OCI-LY7 (cell line): ENCODE data around the gene DDB1. TPM values are rescaled to one million over a fixed set of nuclear protein-coding genes. Genes with fewer than 3 reads are reported as not detected.

Experiments
- BruUV-seq: library from RNA; stranded (reverse); fragments of 400-500 nt; replicated peaks from 2 replicates; lab custom pipeline; 2021; lab: Mats Ljungman, UMichigan
- CTCF ChIA-PET: fragments of 300-600 bp; sonication (Branson Sonifier 250); formaldehyde crosslinking; loops from one replicate; lab custom pipeline; 2022; ENCODE audit warnings: antibody characterized with exemption; ENCODE audit not compliant: unreplicated experiment; lab: Charles Lee
- POLR2A ChIA-PET: fragments of 300-600 bp; sonication (Branson Sonifier 250); formaldehyde crosslinking; loops from one replicate; lab custom pipeline; 2022; ENCODE audit warnings: antibody characterized with exemption; lab: Charles Lee
- DNase-seq: peaks from one replicate; pipeline ENCODE4 v3.0.0-alpha.2; 2015; ENCODE audit warnings: low spot score
- H2AFZ ChIP-seq: fragments of 200-600 bp; sonication (generic), shearing (Covaris generic); 2 replicates; pipeline ENCODE4 v1.6.1; 2014; ENCODE audit warnings: mild to moderate bottlenecking, antibody characterized with exemption, low read length, moderate library complexity
- H3K27ac ChIP-seq: fragments of 200-600 bp; sonication (generic); 2 replicates; pipeline ENCODE4 v1.5.1; 2014; ENCODE audit warnings: mixed run types, low read depth, mild to moderate bottlenecking, moderate library complexity, low read length, inconsistent platforms; ENCODE audit not compliant: poor library complexity, severe bottlenecking
- H3K36me3 ChIP-seq: fragments of 200-600 bp; sonication (generic); 2 replicates; pipeline ENCODE4 v1.6.1; 2014; ENCODE audit warnings: mild to moderate bottlenecking, antibody characterized with exemption, low read length, moderate library complexity, mixed read lengths; ENCODE audit not compliant: insufficient read depth
- H3K4me1 ChIP-seq: fragments of 200-600 bp; sonication (generic); 2 replicates; pipeline ENCODE4 v1.5.1; 2014; ENCODE audit warnings: mild to moderate bottlenecking, low read length; ENCODE audit not compliant: insufficient read depth, poor library complexity, severe bottlenecking
- H3K4me2 ChIP-seq: fragments of 200-600 bp; sonication (generic); 2 replicates; pipeline ENCODE4 v1.6.1; 2014; ENCODE audit warnings: mild to moderate bottlenecking, low read length
- H3K4me3 ChIP-seq: fragments of 200-600 bp; sonication (generic); 2 replicates; pipeline ENCODE4 v1.5.1; 2014; ENCODE audit warnings: mild to moderate bottlenecking, low read depth, low read length; ENCODE audit not compliant: poor library complexity, severe bottlenecking
- H3K79me2 ChIP-seq: fragments of 200-600 bp; sonication (generic); 2 replicates; pipeline ENCODE4 v1.6.1; 2016; ENCODE audit warnings: low read depth, mild to moderate bottlenecking, low read length, moderate library complexity, mixed read lengths; ENCODE audit not compliant: insufficient read depth
- H3K9me2 ChIP-seq: fragments of 200-600 bp; sonication (generic); 2 replicates; pipeline ENCODE4 v1.6.1; 2016; ENCODE audit warnings: mild to moderate bottlenecking, low read length, mixed read lengths; ENCODE audit not compliant: insufficient read depth
- H3K9me3 ChIP-seq: fragments of 200-600 bp; sonication (generic); 2 replicates; pipeline ENCODE4 v1.6.1; 2014; ENCODE audit warnings: mild to moderate bottlenecking, mixed run types, low read length, mixed read lengths
- H4K20me1 ChIP-seq: fragments of 200-600 bp; sonication (generic); 2 replicates; pipeline ENCODE4 v1.6.1; 2014; ENCODE audit warnings: mild to moderate bottlenecking, antibody characterized with exemption, low read length, moderate library complexity, mixed read lengths; ENCODE audit not compliant: insufficient read depth
- CTCF ChIP-seq: fragments of 200-600 bp; sonication (generic); conservative IDR thresholded peaks from 2 replicates; pipeline ENCODE4 v1.5.1; 2014; ENCODE audit warnings: mild to moderate bottlenecking, antibody characterized with exemption, low read length, moderate library complexity, mixed read lengths
- EZH2phosphoT487 ChIP-seq: fragments of 200-600 bp; sonication (generic); IDR thresholded peaks from 2 replicates; pipeline ENCODE4 v1.6.1; 2018; ENCODE audit warnings: low read depth, borderline replicate concordance, mild to moderate bottlenecking, mixed run types, antibody characterized with exemption, low read length, moderate library complexity, mixed read lengths
- intact Hi-C: fragments of 100-400 bp; cut with micrococcal nuclease; formaldehyde crosslinking; loops from one replicate; pipeline ENCODE4 v1.10.0; 2022; ENCODE audit not compliant: unreplicated experiment
- total RNA-seq, 2 experiments: library from RNA; depleted of rRNA in 1 of 2; stranded (reverse); fragments of >200 nt in 1 of 2; shearing (Covaris generic) in 1 of 2; gene quantifications; 2 replicates each; pipeline ENCODE4 v1.2.3, GENCODE V29; 2014 to 2022

The DDB1 gene
- total RNA-seq, 2 experiments from 2014 or later: 194 to 225 TPM

- H3K36me3 ChIP-seq: no peaks in the 10 kb centered on the region
- H3K4me1 ChIP-seq: no peaks in the 10 kb centered on the region
- intact Hi-C loops: no loop called here
- H3K79me2 ChIP-seq: no peaks in the 10 kb centered on the region
- no peak for DNase-seq
- no peaks in the 10 kb centered on the region for H3K9me3 ChIP-seq
- no peak overlapping the region for H3K4me3 ChIP-seq
- no TSS peak for BruUV-seq
- no peak for TF ChIP-seq EZH2phosphoT487
- no peak for TF ChIP-seq CTCF
- no peak overlapping the region for H2AFZ ChIP-seq
- POLR2A ChIA-PET: no interaction called here
- CTCF ChIA-PET: no interaction called here
- H3K27ac ChIP-seq: no peak overlapping the region
- H4K20me1 ChIP-seq: no peaks in the 10 kb centered on the region
- H3K4me2 ChIP-seq: no peak overlapping the region
- no peaks in the 10 kb centered on the region for H3K9me2 ChIP-seq
Measured at GRCh38 chr11:61266602-61267001, 66.3 kb downstream of the DDB1 start.

GRCh38 chr11:61265357-61265756, 67.5 kb downstream of the DDB1 start:
- Histone ChIP-seq H3K4me1 (no peaks in the 10 kb centered on the region), H3K27ac (no peak overlapping the region), H4K20me1 (no peaks in the 10 kb centered on the region), H3K36me3 (no peaks in the 10 kb centered on the region), H3K4me2 (no peak overlapping the region), H3K79me2 (no peaks in the 10 kb centered on the region), H3K4me3 (no peak overlapping the region), H2AFZ (no peak overlapping the region), H3K9me2 (no peaks in the 10 kb centered on the region), H3K9me3 (no peaks in the 10 kb centered on the region)
- ChIA-PET CTCF (no interaction called here), POLR2A (interaction anchor here (0.6 kb wide), 1 partner anchor 13 kb away, joined by 3 read pairs; no protein-coding TSS in a partner anchor)
- no peak for DNase-seq
- intact Hi-C loops: no loop called here
- BruUV-seq: no TSS peak
- no peak for TF ChIP-seq CTCF
- TF ChIP-seq EZH2phosphoT487: no peak

- Histone ChIP-seq H3K9me2 (no peaks in the 10 kb centered on the region), H3K4me2 (no peak overlapping the region), H3K36me3 (no peaks in the 10 kb centered on the region), H2AFZ (no peak overlapping the region), H3K4me1 (no peaks in the 10 kb centered on the region), H4K20me1 (no peaks in the 10 kb centered on the region), H3K27ac (no peak overlapping the region), H3K4me3 (no peak overlapping the region), H3K79me2 (no peaks in the 10 kb centered on the region), H3K9me3 (no peaks in the 10 kb centered on the region)
- CTCF ChIA-PET: no interaction called here
- intact Hi-C loops: no loop called here
- no peak for DNase-seq
- BruUV-seq: no TSS peak
- POLR2A ChIA-PET: no interaction called here
- no peak for TF ChIP-seq CTCF
- no peak for TF ChIP-seq EZH2phosphoT487
Measured at GRCh38 chr11:61264795-61265194, 68.1 kb downstream of the DDB1 start.
